Measurements from ENCODE around the gene SLC39A6. TPM values are rescaled to one million over a fixed set of nuclear protein-coding genes. Genes with fewer than 3 reads are reported as not detected.

The SLC39A6 gene
- total and polyA plus RNA-seq, 2 donors (not counting 3 experiments of a cell fraction or from before 2014, with no cell fraction given), result 13.8 to 23.1 TPM

GRCh38 chr18:36131692-36132483 lies 2.7 kb upstream of the SLC39A6 start:
- FAIRE-seq, result no peak
- Histone ChIP-seq H3K4me3 (replicated peaks in 1 of 3; ENCODE audit: insufficient read depth in 1 of 3, low read depth in 1 of 3, low read length in 3 of 3) (no peak overlapping the region), H3K4me1 (ENCODE audit: control insufficient read depth, extremely low read depth, insufficient read depth, low read length) (peaks cover 15% of the 10 kb centered on the region), H3K9me1 (replicated peaks; ENCODE audit: control insufficient read depth, extremely low read depth, insufficient read depth, low read length) (no peaks in the 10 kb centered on the region), H3K79me2 (ENCODE audit: control insufficient read depth, insufficient read depth, low read length) (peaks cover 51% of the 10 kb centered on the region), H3K9me3 (replicated peaks; ENCODE audit: control insufficient read depth, insufficient read depth, low read length) (no peaks in the 10 kb centered on the region), H3K27me3 (ENCODE audit: control insufficient read depth in 2 of 2, insufficient read depth in 2 of 2, low read length in 2 of 2) (no peaks in the 10 kb centered on the region), H3K4me2 (ENCODE audit: insufficient read depth, low read length) (peak overlapping the region; percentile 21), H3K27ac (ENCODE audit: insufficient read depth, low read depth, low read length) (no peak overlapping the region), H4K20me1 (replicated peaks; ENCODE audit: control insufficient read depth, extremely low read depth, insufficient read depth, low read length) (no peaks in the 10 kb centered on the region), H3K36me3 (ENCODE audit: control insufficient read depth in 2 of 2, extremely low read depth in 1 of 2, insufficient read depth in 2 of 2, low read length in 2 of 2) (peaks cover 0 to 2% of the 10 kb centered on the region in 2 experiments), H2AFZ (ENCODE audit: low read depth, low read length) (no peak overlapping the region), H3K9ac (replicated peaks; ENCODE audit: extremely low read depth, insufficient read depth, low read length) (no peak overlapping the region)
- no peak for DNase-seq (ENCODE audit: low read depth, low spot score)
- no peak for TF ChIP-seq GATA2 (IDR thresholded peaks at IDR 0.05; ENCODE audit: insufficient read depth, insufficient read length, low read depth, low read length)
- no peak for TF ChIP-seq CTCF (IDR thresholded peaks at IDR 0.05; ENCODE audit: extremely low read depth in 1 of 2, insufficient read depth in 1 of 2, low read depth in 1 of 2, low read length in 2 of 2)
- no peak for TF ChIP-seq POLR2AphosphoS5 (IDR thresholded peaks at IDR 0.05; ENCODE audit: insufficient read depth, low read depth, low read length)
- no peak for TF ChIP-seq FOS (IDR thresholded peaks at IDR 0.05; ENCODE audit: borderline replicate concordance, insufficient read depth, low read length)
- TF ChIP-seq JUN (IDR thresholded peaks at IDR 0.05; ENCODE audit: borderline replicate concordance, insufficient read depth, insufficient read length, low read depth), result no peak
- TF ChIP-seq MYC (IDR thresholded peaks at IDR 0.05; ENCODE audit: low read depth, low read length), result no peak
- TF ChIP-seq MAX (IDR thresholded peaks at IDR 0.05; ENCODE audit: insufficient read depth, insufficient read length), result no peak
- no peak for TF ChIP-seq POLR2A (IDR thresholded peaks at IDR 0.05; ENCODE audit: low read depth, low read length)
- no peak for TF ChIP-seq EZH2 (IDR thresholded peaks at IDR 0.05; ENCODE audit: borderline replicate concordance, low read depth, low read length, severe bottlenecking)
- intact Hi-C loops (cut with micrococcal nuclease), result no loop called here
- dilution Hi-C loops (cut with MboI; ENCODE audit: extremely low pct_ligation_motif_present, low sequenced_read_pairs), result no loop called here
- POLR2A ChIA-PET, result no interaction called here
- no TSS peak for BruUV-seq (replicated peaks)
- CTCF ChIA-PET, result interaction anchor here (0.8 to 4.4 kb wide), 2 partner anchors 114 to 152 kb away, joined by 4 to 26 read pairs; no protein-coding TSS in a partner anchor
